Fibroblast of skin of scalp (primary cell): ENCODE measurements around the gene KLHL29.
A peak's percentile ranks its signal among the peaks of the same experiment; 100 is the strongest.

Source experiments
- DNase-seq: peaks from one replicate; pipeline ENCODE4 v3.0.0-alpha.2; 2013

Gene KLHL29

GRCh38 chr2:23619941-23620340 is 235.0 kb downstream of the KLHL29 start:
- DNase-seq, result no peak

DNA sequence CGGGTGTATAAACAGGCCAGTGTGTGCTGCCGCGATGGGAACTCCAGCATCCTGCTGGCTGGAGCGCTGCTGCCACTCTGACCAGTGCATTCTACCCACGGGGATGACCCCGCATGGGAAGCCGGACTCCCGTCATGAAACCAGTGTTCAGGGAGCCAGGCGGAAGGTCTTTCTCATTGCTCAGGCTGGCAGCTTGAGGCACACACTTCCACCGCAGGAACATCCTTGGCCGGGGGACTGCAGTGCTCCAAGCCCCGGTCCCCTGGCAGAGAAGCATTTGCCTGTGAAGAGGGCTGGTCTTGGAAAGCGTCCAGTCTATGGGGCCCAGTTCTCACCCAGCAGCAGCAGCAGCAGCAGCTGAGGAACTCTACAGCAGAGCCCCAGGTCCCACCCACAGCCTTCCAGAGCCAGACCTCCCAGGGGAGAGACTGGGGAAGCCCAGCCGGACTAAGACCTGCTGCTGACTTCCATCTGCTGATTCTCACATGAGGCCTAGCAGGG is 235.9 kb downstream of the KLHL29 start:
- peak; percentile 71 for DNase-seq

- DNase-seq, result no peak
Observed at GRCh38 chr2:23621616-23622015, 236.6 kb downstream of the KLHL29 start.

- DNase-seq, result no peak
Observed at GRCh38 chr2:23622466-23622865, 237.5 kb downstream of the KLHL29 start.

DNA sequence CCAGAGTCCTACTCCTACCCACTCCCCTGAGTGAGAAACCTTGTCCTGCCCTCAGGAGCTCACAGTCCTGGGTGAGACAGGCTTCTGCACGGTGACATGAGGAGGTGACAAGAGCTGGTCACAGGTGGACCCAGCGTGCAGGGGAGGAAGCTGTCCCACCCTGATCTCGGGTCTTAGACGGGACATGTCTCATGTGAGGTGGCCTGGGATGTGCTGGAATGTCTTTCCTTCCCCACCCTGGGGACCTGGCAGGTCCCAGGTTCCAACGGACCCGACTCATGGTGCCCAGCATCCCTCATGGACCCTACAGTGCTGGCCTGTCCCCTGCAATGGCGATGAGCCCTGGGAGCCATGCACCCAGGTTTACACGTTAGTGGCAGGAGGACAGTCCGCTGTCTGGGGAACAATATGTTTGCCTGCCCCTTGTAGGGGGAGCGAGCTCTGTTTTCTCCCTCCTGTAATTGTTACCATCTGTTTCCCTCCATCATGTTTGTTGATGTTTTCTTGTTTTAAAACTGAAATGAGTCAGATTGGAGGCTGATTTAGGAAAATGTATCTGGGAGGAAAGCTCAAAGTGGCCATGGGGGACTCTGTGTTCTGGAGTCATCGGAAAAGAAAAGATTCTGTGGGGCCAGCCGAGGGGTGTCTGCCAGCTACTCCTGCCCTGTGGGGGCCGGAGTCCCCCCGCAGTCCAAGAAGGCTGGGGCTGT is 238.1 kb downstream of the KLHL29 start:
- DNase-seq, result no peak

DNA sequence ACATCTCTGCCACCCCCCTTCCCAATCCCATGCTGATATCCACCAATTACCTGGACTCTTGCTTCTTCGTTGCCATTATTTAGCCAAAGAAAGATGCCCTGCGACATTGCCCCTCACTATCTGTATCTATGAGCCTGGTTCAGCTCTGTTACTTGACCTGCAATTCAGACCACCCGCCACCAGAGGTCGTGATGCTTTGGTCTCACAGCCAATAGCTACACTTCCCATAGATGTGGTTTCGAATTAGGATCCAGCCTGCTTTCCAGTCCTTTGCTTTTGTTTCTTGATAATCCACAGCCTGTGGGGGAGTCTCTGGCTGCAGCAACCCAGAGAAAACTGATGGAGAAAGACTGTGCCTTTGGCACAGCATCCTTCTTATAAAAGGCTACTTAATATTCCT is 239.4 kb downstream of the KLHL29 start:
- DNase-seq, result no peak

DNA sequence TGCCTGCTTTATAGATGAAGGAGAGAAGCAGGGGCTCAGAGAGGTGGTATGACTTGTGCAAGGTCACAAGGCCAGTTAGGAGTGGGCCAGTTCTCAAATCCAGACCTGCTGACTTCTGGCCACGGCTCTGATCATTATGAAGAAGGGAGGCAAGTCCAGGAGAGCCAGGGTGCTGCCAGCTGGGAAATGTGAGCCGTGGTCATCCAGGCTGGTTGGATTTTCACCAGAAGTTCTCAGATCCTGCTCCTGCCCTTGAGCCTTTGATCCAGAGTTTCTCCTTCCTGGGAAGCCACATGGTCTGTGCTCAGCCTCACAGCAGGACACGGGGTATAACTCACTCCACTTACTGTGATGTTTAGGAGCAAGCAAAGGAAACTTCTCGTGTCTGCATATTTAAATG is 239.9 kb downstream of the KLHL29 start:
- DNase-seq, result no peak

DNA sequence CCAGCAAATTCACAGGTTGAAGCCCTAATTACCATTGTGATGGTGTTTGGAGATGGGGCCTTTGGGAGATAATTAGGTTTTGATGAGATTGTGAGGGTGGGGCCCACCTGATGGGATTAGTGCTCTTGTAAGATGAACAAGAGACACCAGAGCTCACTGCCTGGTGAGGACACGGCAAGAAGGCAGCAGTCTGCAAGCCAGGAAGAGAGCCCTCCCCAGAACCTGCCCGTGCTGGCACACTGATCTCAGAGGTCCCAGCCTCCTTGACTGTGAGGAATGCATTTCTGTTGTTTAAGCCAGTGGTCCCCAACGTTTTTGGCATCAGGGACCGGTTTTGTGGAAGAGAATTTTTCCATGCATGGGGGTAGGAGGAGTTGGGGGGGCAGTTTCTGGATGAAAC is 240.7 kb downstream of the KLHL29 start:
- no peak for DNase-seq

DNA sequence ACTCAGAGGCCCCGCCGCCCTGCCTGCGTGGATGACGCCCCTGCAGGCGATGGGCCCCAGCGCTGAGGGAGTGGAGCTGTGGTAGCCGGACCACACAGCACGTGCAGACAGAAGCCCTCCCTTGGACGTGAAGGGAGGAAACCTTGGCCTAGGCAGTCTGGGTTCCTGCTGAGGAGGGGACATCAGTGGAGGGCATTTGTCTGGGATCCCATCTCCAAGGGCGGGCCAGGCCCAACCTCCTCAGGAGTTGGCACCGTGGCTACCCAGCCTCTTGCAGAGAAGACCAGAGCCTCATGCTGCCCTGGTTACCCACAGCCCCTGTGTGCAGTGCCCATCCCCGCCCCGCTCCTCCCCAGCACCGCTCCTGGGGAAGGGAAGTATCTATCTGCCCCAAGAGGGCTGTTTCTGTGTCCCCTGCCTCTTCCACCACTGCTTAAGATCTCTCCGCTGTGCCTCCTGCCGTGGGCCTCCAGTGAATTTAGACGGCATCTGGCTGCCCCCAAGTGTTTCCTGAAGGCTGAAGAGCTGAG is 241.8 kb downstream of the KLHL29 start:
- DNase-seq, result no peak

DNA sequence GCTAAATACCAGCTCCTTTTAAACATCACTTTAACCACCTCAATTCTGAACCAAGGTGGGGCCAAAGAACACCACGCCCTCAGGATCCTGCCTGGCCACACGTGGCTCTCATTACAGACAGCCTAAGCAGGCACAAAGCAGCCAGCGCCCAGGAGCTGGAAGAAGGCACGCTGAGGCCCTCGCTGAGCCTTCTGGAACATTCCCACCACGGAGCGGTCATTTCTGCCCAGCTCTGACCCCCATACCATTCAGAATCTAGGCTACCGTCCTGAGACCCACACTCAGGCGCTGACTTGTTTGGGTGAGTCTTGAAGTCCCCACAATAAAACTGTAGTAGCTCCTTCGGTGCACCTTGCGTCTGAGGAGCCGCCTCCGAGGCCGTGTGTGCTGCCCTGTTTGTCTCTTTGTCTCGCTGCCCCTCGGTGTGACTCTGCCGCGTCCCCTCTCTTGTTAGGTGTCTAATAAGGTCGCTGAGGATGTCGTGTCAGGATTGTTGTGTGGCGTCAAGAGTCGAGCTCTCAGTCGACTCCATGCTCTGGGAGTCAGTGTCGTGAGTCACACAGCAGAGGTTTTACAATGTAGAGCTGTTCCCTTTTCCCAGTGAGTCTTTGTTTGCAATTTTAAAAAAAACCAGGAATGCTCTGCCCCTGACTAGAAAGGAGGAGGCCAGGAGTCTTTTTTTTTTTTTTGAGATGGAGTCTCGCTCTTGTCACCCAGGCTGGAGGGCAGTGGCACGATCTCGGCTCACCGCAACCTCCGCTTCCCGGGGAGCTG is 242.4 kb downstream of the KLHL29 start:
- DNase-seq, result no peak

- DNase-seq, result no peak
Observed at GRCh38 chr2:23628926-23629771, 244.2 kb downstream of the KLHL29 start.

- no peak for DNase-seq
Observed at GRCh38 chr2:23629772-23630480, 244.9 kb downstream of the KLHL29 start.

DNA sequence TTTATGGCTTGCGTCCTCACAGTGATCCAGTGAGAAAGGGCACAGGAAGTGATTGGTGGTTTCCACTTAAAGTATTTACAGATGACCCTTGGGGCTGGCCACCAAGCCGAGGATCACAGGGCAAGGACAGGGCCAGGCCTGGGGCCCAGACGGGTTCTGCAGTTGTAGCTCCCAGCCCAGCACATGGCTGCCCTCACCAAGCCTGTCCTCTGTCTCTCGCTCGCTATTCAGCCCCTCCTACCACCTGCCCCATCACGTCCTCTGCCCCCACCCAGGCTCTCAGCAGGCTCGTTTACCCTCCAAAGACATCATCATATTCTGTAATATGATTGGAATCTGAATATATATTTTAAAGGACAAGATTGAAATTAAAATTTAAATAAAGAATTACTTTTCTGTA is 246.0 kb downstream of the KLHL29 start:
- DNase-seq, result no peak

DNA sequence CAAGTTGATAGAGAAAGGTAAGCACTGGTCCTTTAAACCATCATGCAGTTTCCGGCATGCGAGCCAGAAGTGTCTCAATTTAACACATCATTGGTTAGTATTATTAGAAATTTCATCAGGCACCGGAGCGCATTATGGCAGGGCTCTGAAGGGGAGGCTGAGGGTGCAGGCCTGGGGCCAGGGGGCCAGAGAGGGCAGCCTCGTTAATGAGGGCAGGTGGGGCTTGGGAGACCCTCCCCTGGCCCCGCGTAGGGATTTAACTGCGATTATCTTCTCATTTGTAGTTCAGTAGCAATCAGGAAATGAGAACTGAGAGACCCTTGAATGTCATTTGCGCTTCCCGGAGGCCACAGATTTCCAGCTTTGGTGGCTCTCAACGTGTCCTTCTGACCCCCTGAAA is 246.4 kb downstream of the KLHL29 start:
- DNase-seq, result no peak

DNA sequence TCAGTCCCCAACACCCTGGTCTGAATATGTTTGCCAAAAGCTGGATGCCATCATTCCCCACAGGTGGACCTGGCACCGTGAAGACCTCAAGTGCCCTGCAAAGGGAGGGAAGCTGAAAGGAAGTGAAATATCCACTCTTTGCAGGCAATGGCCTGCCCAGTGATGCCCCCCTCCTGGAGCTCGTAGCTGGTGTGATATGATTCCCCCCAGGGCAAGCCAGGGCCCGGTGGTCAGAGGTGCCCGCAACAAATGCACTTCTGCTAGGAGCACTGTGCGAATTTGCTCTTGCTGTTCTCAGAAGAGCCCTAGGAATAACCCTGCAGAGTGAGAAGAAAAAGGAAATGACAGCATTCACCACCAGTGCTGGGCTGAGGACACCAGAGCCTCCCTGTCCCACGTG is 247.4 kb downstream of the KLHL29 start:
- no peak for DNase-seq

- no peak for DNase-seq
Observed at GRCh38 chr2:23632831-23633395, 247.9 kb downstream of the KLHL29 start.

DNA sequence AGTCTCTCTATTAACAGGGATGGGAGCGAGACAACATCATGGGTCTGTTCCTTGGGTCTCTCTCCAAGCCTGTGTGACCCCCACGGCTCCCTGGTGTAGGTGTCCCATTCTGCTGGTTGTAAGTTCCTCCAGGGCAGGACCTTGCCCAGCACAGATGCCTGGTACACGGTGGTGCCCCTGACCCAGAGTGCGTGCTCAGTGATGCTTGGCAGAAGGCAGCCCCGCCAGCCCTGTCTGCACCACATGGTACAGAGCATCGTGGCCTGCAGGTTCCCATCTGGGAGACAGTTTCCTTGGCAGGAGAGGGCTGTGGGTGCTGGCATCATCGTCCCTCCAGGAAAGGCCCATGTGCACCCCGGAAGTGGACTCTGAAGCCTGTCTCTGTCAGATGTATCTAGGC is 249.0 kb downstream of the KLHL29 start:
- no peak for DNase-seq

GRCh38 chr2:23635442-23636340 is 250.7 kb downstream of the KLHL29 start:
- DNase-seq, result no peak

DNA sequence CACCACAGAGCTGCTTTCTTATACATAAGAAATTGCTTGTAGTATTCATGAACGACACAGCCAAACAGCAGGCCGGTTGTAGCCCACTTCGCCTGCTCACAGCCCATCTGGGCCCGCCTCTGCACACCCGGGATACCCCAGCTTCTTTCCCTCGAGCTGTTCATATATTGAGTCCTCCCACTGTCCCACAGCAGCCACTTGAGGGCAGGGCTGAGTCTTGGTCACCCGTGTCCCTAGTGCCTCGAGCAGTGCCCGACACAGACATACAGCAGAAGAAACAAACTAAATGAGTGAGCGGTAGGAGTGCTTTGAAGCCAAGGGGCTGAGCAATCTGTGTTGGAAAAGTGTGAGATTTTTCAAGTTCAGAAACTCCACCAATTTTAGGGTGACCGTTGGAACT is 251.4 kb downstream of the KLHL29 start:
- peak; percentile 46 for DNase-seq

DNA sequence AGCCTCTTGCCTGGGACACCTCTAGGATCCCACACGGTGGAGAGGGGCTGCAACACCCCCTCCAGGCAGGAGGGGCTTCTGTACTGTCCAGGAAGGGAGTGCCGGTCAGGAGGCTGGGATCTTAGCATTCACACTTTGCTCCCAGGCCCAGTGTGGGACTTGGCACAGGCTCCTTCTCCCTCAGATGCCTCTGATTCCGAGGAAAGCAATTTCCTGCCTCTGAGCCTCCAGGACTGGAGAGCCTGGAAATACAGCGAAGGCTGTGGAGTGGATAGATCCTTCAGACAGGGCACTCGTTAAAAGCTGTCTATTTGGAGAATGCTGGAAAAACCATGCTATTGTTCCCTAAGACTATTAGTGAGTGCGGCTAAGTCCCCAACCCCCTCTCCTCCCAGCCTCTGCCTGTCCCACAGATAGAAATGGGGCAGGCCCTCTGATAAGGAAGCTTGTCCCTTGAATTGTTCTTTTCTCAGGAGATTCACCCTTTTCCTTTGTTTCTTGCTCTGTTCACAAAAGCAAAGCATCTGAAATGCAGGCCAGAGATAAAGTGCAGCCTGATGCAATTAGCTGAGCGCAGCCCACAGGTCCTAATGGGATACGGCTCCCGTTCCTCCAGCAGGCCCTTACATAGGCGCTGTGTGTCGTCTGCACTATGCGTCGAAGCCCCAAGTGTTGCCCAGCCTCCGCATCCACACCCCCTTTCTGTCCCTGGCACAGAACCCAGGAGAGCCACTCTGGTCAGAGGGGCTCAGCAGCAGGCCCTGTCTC is 252.2 kb downstream of the KLHL29 start:
- DNase-seq, result peak; percentile 83
